Astrocyte (in vitro differentiated cells and primary cell): ENCODE results near the gene LRRC63. TPM values are rescaled to one million over a fixed set of nuclear protein-coding genes. Genes with fewer than 3 reads are reported as not detected.

Experiments
- DNase-seq: peaks from one replicate; pipeline ENCODE4 v3.0.0-alpha.2; 2010; ENCODE audit warnings: low read depth
- FAIRE-seq: peaks from 2 replicates; lab custom pipeline; 2011; peaks lifted over from hg19 to GRCh38; lab: Jason Lieb, UNC
- H2AFZ ChIP-seq: 2 replicates; pipeline ENCODE4 v1.6.0; 2012; ENCODE audit warnings: low read depth, low read length, inconsistent platforms
- H3K27ac ChIP-seq: 2 replicates; pipeline ENCODE4 v1.5.1; 2011; ENCODE audit warnings: low read depth, low read length, inconsistent platforms
- H3K27me3 ChIP-seq: 2 replicates; pipeline ENCODE4 v1.6.0; 2011; ENCODE audit warnings: low read length, inconsistent platforms; ENCODE audit not compliant: insufficient read depth
- H3K36me3 ChIP-seq: 2 replicates; pipeline ENCODE4 v1.5.1; 2011; ENCODE audit warnings: low read length, inconsistent platforms; ENCODE audit not compliant: insufficient read depth
- H3K4me1 ChIP-seq: 2 replicates; pipeline ENCODE4 v1.5.1; 2011; ENCODE audit warnings: low read length, inconsistent platforms; ENCODE audit not compliant: insufficient read depth
- H3K4me2 ChIP-seq: 2 replicates; pipeline ENCODE4 v1.6.0; 2012; ENCODE audit warnings: low read length, inconsistent platforms
- H3K4me3 ChIP-seq: 2 replicates; pipeline ENCODE4 v1.5.1; 2011; ENCODE audit warnings: low read depth, mild to moderate bottlenecking, low read length, inconsistent platforms; ENCODE audit not compliant: insufficient read depth
- H3K79me2 ChIP-seq: 2 replicates; pipeline ENCODE4 v1.6.0; 2012; ENCODE audit warnings: mild to moderate bottlenecking, low read length, inconsistent platforms; ENCODE audit not compliant: insufficient read depth
- H3K9ac ChIP-seq: 2 replicates; pipeline ENCODE4 v1.6.0; 2012; ENCODE audit warnings: mild to moderate bottlenecking, low read length, inconsistent platforms
- H3K9me3 ChIP-seq: 2 replicates; pipeline ENCODE4 v1.5.1; 2012; ENCODE audit warnings: low read depth, mild to moderate bottlenecking, low read length, inconsistent platforms; ENCODE audit not compliant: insufficient read depth
- H4K20me1 ChIP-seq: 2 replicates; pipeline ENCODE4 v1.6.0; 2012; ENCODE audit warnings: low read length, inconsistent platforms; ENCODE audit not compliant: insufficient read depth
- H3K27ac Mint-ChIP-seq: one replicate; pipeline ENCODE4 v1.8.0; 2021; ENCODE audit warnings: mild to moderate bottlenecking, mixed read lengths; ENCODE audit not compliant: unreplicated experiment
- H3K27me3 Mint-ChIP-seq: one replicate; pipeline ENCODE4 v1.8.0; 2021; ENCODE audit warnings: low read depth, mixed read lengths; ENCODE audit not compliant: unreplicated experiment
- H3K36me3 Mint-ChIP-seq: one replicate; pipeline ENCODE4 v1.8.0; 2021; ENCODE audit warnings: low read depth, mixed read lengths; ENCODE audit not compliant: unreplicated experiment
- H3K4me1 Mint-ChIP-seq: one replicate; pipeline ENCODE4 v1.8.0; 2021; ENCODE audit warnings: low read depth, mixed read lengths; ENCODE audit not compliant: unreplicated experiment
- H3K4me3 Mint-ChIP-seq: one replicate; pipeline ENCODE4 v1.8.0; 2021; ENCODE audit warnings: mild to moderate bottlenecking, moderate library complexity, mixed read lengths; ENCODE audit not compliant: unreplicated experiment
- H3K9me3 Mint-ChIP-seq: one replicate; pipeline ENCODE4 v1.8.0; 2021; ENCODE audit warnings: mild to moderate bottlenecking, mixed read lengths; ENCODE audit not compliant: unreplicated experiment
- CTCF ChIP-seq: IDR thresholded peaks from 2 replicates; pipeline ENCODE4 v1.5.1; 2011; ENCODE audit warnings: low read depth, mild to moderate bottlenecking, inconsistent platforms, low read length, moderate library complexity; ENCODE audit not compliant: insufficient read depth
- EZH2 ChIP-seq: IDR thresholded peaks from 2 replicates; pipeline ENCODE4 v1.6.1; 2012; ENCODE audit warnings: mild to moderate bottlenecking, low read length, inconsistent platforms; ENCODE audit not compliant: insufficient read depth
- total RNA-seq: library from RNA; stranded (reverse); gene quantifications from 2 replicates; pipeline ENCODE4 v1.2.1, GENCODE V29; 2021

LRRC63 gene
- total RNA-seq, 1 donor from 2014 or later = not detected

DNA sequence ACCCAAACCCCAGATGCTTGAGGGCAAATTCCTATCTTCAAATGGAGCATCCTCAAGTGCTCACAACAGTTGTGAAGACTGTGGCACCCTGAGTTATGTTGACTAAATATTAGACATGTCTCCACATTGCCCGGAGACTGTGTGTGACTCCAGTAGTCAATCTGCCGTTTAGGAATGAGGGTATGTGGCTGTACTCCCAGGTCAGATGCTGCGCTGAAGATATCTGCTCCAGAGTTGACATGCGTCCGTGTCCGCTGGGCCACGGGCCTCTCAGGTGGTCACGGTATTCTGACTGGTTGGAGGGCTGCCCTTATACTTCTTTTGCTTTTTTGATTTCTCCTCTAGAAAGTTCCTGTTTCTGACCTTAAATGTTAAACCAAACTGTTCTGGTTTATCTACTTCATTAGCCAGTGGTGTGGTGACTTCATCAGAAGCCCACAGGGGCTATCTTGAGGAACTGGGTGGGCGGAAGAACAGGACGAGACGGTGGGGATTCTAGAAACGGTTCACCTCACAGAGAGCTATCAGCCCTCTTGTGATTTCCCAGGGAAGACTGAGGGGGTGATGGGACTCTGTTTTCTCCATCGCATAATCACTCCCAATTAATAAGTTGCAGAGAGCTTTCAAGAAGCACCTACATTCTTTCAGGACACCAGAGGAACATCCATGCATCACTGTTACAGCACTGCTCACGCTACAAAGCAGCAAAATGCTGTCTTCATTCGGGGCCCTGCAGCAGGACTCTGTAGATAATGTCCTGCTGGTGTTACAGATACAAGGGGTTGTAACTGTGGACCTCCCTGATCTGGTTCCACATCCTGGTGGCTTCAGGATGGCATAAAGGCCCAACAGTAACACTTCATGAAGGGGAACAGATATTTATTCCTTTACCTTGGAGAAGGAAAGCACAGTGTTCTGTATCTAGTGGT lies 28.4 kb upstream of the LRRC63 start:
- H4K20me1 ChIP-seq = no peaks in the 10 kb centered on the region
- H3K4me1 ChIP-seq = no peaks in the 10 kb centered on the region
- no peaks in the 10 kb centered on the region for H3K79me2 ChIP-seq
- TF ChIP-seq EZH2 (no peak), CTCF (no peak)
- no peaks in the 10 kb centered on the region for H3K36me3 Mint-ChIP-seq
- H3K4me3 Mint-ChIP-seq = no peak overlapping the region
- H3K36me3 ChIP-seq = no peaks in the 10 kb centered on the region
- DNase-seq (no peak), FAIRE-seq (no peak)
- no peak overlapping the region for H3K9ac ChIP-seq
- no peak overlapping the region for H3K4me2 ChIP-seq
- H3K27ac ChIP-seq = no peak overlapping the region
- no peak overlapping the region for H3K27ac Mint-ChIP-seq
- peaks cover 3% of the 10 kb centered on the region for H3K27me3 ChIP-seq
- H3K4me3 ChIP-seq = no peak overlapping the region
- H3K9me3 Mint-ChIP-seq = no peaks in the 10 kb centered on the region
- no peaks in the 10 kb centered on the region for H3K27me3 Mint-ChIP-seq
- H3K4me1 Mint-ChIP-seq = peaks cover 12% of the 10 kb centered on the region
- H2AFZ ChIP-seq = no peak overlapping the region
- no peaks in the 10 kb centered on the region for H3K9me3 ChIP-seq

DNA sequence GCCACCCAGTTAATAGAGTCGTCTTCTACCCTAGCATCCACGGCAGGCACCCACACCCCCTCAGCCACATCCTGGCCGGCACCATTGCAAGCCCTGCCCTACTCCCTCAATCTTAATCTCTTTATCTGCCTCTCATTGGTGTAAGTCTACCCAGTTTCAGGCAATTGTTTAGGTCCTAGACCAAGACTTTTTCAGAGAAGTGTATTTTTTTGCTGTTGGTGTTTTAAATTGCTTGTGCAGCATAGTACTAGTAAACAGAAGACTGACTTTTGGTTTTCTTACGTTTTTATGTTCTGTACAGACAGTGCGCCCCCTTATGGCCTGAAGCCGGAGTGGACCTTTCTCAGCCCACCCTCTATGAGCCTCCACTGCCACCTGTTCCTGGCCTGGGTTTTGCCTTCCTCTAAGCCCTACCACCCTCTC lies 27.4 kb upstream of the LRRC63 start:
- peak; percentile 50 for TF ChIP-seq CTCF
- no peak for TF ChIP-seq EZH2
- peaks cover 3% of the 10 kb centered on the region for H3K27me3 ChIP-seq
- H3K27ac Mint-ChIP-seq = no peak overlapping the region
- no peaks in the 10 kb centered on the region for H3K36me3 ChIP-seq
- H2AFZ ChIP-seq = no peak overlapping the region
- DNase-seq (no peak), FAIRE-seq (no peak)
- H3K9me3 Mint-ChIP-seq = no peaks in the 10 kb centered on the region
- H3K27ac ChIP-seq = no peak overlapping the region
- H4K20me1 ChIP-seq = no peaks in the 10 kb centered on the region
- H3K79me2 ChIP-seq = no peaks in the 10 kb centered on the region
- no peak overlapping the region for H3K4me2 ChIP-seq
- peaks cover 11% of the 10 kb centered on the region for H3K4me1 Mint-ChIP-seq
- H3K27me3 Mint-ChIP-seq = no peaks in the 10 kb centered on the region
- no peaks in the 10 kb centered on the region for H3K9me3 ChIP-seq
- no peaks in the 10 kb centered on the region for H3K4me1 ChIP-seq
- no peak overlapping the region for H3K4me3 ChIP-seq
- no peak overlapping the region for H3K9ac ChIP-seq
- H3K4me3 Mint-ChIP-seq = no peak overlapping the region
- no peaks in the 10 kb centered on the region for H3K36me3 Mint-ChIP-seq

DNA sequence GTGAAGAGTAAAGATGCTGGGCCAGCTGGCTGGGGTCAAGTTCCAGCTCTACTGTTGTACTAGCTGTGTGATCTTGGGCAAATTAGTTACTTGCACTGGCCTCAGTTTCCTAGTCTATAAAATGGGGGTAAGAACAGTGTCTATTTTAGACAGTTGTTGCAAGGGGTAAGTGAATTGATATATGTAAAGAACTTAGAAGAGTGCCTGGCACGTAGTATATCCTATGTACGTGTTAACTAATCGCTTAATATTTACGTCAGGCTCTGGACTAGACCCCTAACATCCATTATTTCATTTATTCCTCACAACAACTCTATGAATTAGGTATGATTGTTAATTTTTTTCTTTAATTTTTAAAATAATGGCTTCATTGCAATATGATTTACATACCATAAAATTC lies 26.1 kb upstream of the LRRC63 start:
- no peak overlapping the region for H3K4me3 Mint-ChIP-seq
- Histone ChIP-seq H3K4me1 (no peaks in the 10 kb centered on the region), H3K9me3 (no peaks in the 10 kb centered on the region), H2AFZ (no peak overlapping the region), H3K27me3 (peaks cover 3% of the 10 kb centered on the region), H3K4me2 (no peak overlapping the region), H3K9ac (no peak overlapping the region), H3K79me2 (no peaks in the 10 kb centered on the region), H4K20me1 (no peaks in the 10 kb centered on the region), H3K4me3 (no peak overlapping the region), H3K36me3 (no peaks in the 10 kb centered on the region), H3K27ac (no peak overlapping the region)
- H3K27ac Mint-ChIP-seq = no peak overlapping the region
- DNase-seq = no peak
- H3K36me3 Mint-ChIP-seq = no peaks in the 10 kb centered on the region
- TF ChIP-seq CTCF = no peak
- no peak for TF ChIP-seq EZH2
- no peaks in the 10 kb centered on the region for H3K27me3 Mint-ChIP-seq
- H3K9me3 Mint-ChIP-seq = no peaks in the 10 kb centered on the region
- peaks cover 7% of the 10 kb centered on the region for H3K4me1 Mint-ChIP-seq
- no peak for FAIRE-seq
